Activated naive CD4-positive, alpha-beta T cell treated with anti-CD3 and anti-CD28 coated beads, Interleukin-2, amount 50 U/mL, for 24 hours (primary cell): ENCODE results near the gene PRPF38B.

Experiments
- H3K27ac Mint-ChIP-seq: one replicate; pipeline ENCODE4 v1.8.0; 2021; ENCODE audit warnings: mild to moderate bottlenecking, mixed read lengths
- H3K27me3 Mint-ChIP-seq: one replicate; pipeline ENCODE4 v1.8.0; 2021; ENCODE audit warnings: mixed read lengths
- H3K36me3 Mint-ChIP-seq: one replicate; pipeline ENCODE4 v1.8.0; 2021; ENCODE audit warnings: mixed read lengths
- H3K4me1 Mint-ChIP-seq: one replicate; pipeline ENCODE4 v1.8.0; 2021; ENCODE audit warnings: mixed read lengths
- H3K4me3 Mint-ChIP-seq: one replicate; pipeline ENCODE4 v1.8.0; 2021; ENCODE audit warnings: mild to moderate bottlenecking, mixed read lengths
- H3K9me3 Mint-ChIP-seq: one replicate; pipeline ENCODE4 v1.8.0; 2021; ENCODE audit warnings: mixed read lengths

The PRPF38B gene

DNA sequence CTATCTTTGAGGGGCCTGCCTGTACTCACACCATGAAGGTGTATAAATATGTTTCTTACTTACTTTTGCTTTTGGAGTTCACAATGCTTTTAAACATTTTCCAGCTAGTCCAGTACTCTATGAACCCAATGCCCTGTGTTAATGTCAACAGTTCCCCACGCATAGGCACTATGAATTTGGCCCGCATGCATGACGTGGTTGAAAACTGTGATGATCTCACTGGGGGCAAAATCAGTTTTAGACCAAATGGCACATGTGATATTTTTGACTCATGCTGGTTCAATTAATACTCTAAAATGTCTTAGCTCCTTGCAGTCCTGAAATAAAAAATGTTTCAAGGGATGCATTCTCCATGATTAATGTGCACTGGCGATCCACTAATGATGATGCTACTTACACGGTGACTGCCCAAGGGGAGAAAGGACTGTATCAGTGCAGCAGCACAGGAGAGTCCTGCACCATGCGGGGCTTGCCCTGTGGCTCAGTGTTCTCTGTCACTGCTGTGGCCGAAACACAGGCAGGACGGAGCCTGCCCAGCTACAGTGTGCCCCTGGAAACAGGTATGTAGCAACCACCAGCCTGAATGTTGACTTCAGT is 36.3 kb downstream of the PRPF38B start:
- Mint-ChIP-seq H3K27ac (no peak overlapping the region), H3K9me3 (no peaks in the 10 kb centered on the region), H3K4me3 (no peak overlapping the region)

DNA sequence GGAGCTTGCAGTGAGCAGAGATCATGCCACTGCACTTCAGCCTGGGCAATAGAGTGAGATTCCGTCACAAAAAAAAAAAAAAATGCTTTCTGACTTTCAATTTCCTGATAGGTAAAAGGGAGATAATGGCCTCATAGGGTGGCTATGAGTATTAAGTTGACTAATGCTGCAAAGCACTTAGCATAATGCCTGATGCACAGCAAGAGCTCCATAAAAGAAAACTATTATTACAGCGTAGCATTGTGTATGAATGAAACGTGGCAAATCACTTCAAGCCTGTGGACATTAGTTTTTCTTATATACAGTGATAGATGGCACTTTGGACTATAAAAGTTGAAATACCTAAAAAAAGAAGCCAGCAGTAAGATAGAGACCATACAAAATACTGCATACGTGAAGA is 37.4 kb downstream of the PRPF38B start:
- H3K4me1 Mint-ChIP-seq, result no peaks in the 10 kb centered on the region

More for the DNA sequence above, 36.3 kb downstream of the PRPF38B start:
- H3K27me3 Mint-ChIP-seq, result peaks cover 1% of the 10 kb centered on the region
- no peaks in the 10 kb centered on the region for H3K4me1 Mint-ChIP-seq
- no peaks in the 10 kb centered on the region for H3K36me3 Mint-ChIP-seq

DNA sequence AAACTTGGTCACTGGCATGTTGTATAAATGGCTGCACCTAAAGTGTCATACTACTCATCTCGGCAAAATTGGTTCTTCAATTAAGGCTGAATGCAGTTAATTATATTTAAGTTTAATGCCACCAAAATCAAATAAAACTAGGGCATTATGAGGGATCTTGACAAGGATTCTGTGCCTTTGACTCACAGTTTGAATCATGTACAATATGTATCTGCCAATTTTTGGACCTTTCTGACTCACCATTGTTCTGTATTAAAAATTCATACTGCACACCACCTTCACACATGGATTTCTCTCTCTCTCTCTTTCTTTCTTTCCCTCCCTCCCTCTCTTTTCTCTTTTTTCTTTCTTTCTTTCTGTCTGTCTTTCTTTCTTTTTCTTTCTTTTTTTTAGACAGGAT is 40.3 kb downstream of the PRPF38B start:
- Mint-ChIP-seq H3K9me3 (no peaks in the 10 kb centered on the region), H3K4me3 (no peak overlapping the region), H3K36me3 (no peaks in the 10 kb centered on the region)

More for the DNA sequence above, 37.4 kb downstream of the PRPF38B start:
- no peak overlapping the region for H3K27ac Mint-ChIP-seq
- H3K36me3 Mint-ChIP-seq, result no peaks in the 10 kb centered on the region
- peaks cover 1% of the 10 kb centered on the region for H3K27me3 Mint-ChIP-seq
- no peaks in the 10 kb centered on the region for H3K9me3 Mint-ChIP-seq
- H3K4me3 Mint-ChIP-seq, result no peak overlapping the region

DNA sequence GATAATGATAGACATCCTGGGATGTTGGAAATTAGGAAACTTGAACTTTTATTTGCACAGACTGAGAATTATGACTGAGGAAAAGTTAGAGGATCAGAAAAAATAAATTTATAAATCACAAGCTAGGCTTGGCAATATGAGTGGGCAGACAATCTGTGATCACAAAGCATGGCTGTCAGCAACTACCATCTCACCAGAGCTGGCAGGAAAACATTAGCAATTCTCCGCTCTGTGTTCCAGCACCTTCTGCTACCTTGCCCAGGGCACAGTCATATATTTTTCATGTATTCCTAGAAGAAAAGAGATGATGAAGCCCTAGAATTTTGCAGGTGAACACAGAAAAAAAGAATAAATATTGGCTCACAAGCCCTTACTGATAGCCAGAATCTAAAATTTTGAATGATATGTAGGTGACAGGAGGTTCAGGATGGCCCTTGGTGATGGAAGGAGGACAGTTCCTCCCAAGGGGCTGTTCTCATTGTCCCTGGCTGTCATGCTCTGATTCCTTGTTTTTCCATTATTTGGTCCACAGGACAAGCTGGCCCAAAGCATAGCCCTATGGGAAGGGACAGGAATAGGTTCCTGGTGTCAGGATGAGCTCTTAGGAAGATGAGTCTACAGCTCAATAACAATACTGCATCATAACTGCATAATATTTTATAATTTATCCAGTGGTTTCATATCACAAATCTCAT is 42.2 kb downstream of the PRPF38B start:
- Mint-ChIP-seq H3K4me1 (no peaks in the 10 kb centered on the region), H3K27ac (no peak overlapping the region), H3K36me3 (no peaks in the 10 kb centered on the region), H3K9me3 (no peaks in the 10 kb centered on the region), H3K27me3 (peaks cover 1% of the 10 kb centered on the region), H3K4me3 (no peak overlapping the region)

More for the DNA sequence above, 40.3 kb downstream of the PRPF38B start:
- H3K4me1 Mint-ChIP-seq, result no peaks in the 10 kb centered on the region
- H3K27me3 Mint-ChIP-seq, result peaks cover 1% of the 10 kb centered on the region
- no peak overlapping the region for H3K27ac Mint-ChIP-seq

DNA sequence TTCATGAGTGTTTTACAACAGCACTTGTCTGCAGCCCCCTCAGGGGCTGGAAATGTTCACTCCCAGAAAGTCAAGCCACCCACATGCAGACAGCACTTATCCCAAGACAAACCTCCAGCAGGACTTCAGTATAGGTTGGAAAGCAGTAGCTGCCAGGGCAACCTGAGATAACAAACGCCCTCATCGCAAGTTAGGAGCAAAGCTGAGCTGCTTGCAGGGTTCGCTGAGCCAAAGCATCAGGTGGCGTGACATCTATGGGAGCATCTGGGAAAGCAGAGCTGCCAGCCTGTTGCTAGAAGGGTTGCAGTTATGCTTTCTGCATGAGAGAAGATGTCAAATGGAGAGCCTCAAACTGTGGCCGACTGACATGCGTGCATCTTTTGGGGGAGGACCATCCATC is 50.1 kb downstream of the PRPF38B start:
- Mint-ChIP-seq H3K4me3 (no peak overlapping the region), H3K4me1 (peaks cover 9% of the 10 kb centered on the region), H3K9me3 (no peaks in the 10 kb centered on the region), H3K36me3 (no peaks in the 10 kb centered on the region), H3K27ac (no peak overlapping the region), H3K27me3 (no peaks in the 10 kb centered on the region)

DNA sequence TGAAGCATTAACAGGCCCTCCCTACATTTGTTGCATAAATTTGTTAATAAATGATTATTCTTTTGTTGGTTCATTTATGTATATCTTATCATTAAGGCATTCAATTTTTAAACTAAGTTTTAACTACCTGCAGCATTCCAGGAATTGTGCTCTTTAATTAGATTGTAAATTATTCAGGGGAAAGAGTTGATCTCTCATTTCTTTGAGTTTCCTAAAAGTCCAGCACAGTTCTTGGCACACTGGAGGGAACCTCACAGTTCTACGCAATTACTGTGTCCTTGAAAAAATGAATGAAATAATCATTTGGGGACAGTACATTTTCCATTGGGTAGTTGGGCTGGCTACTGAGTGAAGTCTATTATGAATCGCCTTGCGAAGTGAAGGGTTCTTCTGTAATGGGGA is 53.9 kb downstream of the PRPF38B start:
- H3K27me3 Mint-ChIP-seq, result no peaks in the 10 kb centered on the region
- H3K27ac Mint-ChIP-seq, result peak overlapping the region; percentile 98
- H3K4me1 Mint-ChIP-seq, result peaks cover 41% of the 10 kb centered on the region
- H3K36me3 Mint-ChIP-seq, result peaks cover 4% of the 10 kb centered on the region
- peak overlapping the region; percentile 96 for H3K4me3 Mint-ChIP-seq
- H3K9me3 Mint-ChIP-seq, result no peaks in the 10 kb centered on the region

DNA sequence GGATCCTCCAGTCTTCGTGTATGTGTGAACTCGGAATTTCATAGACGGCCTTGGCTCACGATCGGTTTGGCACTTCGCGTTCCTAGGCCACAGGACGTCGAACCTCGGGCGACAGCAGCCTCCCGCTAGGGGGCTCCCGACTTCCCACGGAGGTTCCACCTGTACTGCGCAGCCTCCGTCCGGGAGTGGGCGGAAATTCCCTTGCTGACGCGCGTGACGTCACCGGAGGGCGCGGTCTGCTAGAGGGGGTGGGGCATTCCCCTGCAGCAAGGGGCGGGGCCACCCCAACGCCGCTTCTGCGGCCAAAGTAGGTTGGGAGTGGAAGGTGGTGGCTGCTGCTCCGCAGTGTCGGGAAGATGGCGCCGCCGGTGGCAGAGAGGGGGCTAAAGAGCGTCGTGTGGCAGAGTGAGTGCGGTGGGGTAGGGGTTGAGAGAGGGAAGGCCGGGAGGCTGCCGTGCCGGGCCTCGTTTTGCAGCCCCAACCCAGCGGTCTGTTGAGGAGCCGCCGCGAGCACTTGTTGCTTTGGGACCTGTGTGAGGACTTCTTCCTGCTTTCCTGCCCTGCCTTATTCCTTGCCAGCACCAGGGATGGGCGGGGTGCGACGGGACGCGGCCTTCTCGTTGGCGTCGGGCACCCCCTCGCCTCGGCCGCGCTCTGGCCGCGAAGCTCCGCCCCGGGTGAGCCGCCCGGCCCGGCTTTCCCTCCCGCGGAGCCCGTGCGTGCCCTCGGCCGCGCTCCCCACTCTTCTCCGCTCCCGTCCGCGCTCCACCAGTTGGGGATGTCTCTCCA is 54.5 kb downstream of the PRPF38B start, which contains the start of gene STXBP3:
Gene STXBP3 (plus strand): TSS at position 293 of the 789 bp plus-strand sequence. CDS start 64 bp downstream, at position 357.
- peaks cover 5% of the 10 kb centered on the region for H3K36me3 Mint-ChIP-seq
- H3K27ac Mint-ChIP-seq, result peak within 1 kb of the TSS; percentile 98
- no peaks in the 10 kb centered on the region for H3K9me3 Mint-ChIP-seq
- no peaks in the 10 kb centered on the region for H3K27me3 Mint-ChIP-seq
- peaks cover 43% of the 10 kb centered on the region for H3K4me1 Mint-ChIP-seq
- peak within 1 kb of the TSS; percentile 96 for H3K4me3 Mint-ChIP-seq

DNA sequence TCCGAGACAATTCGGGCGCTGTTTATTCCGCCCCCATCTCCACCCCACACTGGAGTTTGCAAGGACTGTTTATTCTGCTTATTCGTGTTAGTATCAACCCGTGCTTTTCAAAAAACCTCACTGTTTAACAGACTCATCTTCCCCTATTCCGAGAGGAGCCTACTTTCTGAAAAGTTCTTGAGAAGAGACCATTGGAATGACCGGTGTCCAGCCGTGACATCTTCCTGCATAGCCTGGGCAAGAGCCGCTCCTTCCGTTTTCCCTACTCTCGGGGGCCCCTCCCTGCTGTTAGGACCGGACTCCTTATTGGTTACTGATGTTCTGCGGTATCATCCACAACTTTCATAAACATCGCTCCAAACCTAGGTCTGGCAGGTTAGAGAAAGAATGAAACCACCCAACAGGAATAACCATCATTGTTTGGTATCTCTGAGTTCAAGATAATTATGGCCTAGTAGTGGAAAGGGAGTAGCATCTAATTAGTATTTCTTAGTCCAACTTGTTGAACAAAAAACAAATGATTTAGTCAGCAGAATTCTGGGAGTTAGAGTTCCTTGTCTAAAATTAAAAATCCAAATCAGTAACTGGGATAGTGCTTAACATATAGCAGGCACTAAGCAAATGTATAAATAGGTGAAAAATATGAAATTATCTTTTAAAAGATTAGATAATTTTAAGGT is 55.2 kb downstream of the PRPF38B start:
- no peaks in the 10 kb centered on the region for H3K9me3 Mint-ChIP-seq

DNA sequence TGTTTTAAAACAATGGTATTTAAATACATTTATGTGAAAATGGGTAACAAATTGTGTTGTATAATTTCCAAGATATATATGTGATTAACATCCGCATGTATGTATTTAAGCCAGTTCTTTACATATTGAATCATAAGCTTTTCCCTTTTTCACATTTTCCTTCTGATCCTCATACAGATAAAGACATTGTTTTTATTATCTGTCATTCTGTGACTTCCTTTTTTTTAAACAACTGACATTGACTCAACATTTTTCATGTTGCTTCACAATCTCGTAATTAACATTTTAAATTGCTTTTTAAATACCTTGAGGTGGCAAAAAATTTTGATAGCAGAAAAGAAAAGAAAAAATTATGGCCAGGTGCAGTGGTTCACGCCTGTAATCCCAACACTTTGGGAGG is 55.8 kb downstream of the PRPF38B start:
- Mint-ChIP-seq H3K9me3 (no peaks in the 10 kb centered on the region), H3K27me3 (no peaks in the 10 kb centered on the region), H3K4me1 (peaks cover 47% of the 10 kb centered on the region), H3K4me3 (peak overlapping the region; percentile 75), H3K36me3 (peaks cover 10% of the 10 kb centered on the region), H3K27ac (no peak overlapping the region)

More for the DNA sequence above, 55.2 kb downstream of the PRPF38B start:
- Mint-ChIP-seq H3K36me3 (peaks cover 5% of the 10 kb centered on the region), H3K27ac (peak overlapping the region; percentile 93), H3K27me3 (no peaks in the 10 kb centered on the region), H3K4me3 (peak overlapping the region; percentile 96), H3K4me1 (peaks cover 43% of the 10 kb centered on the region)

DNA sequence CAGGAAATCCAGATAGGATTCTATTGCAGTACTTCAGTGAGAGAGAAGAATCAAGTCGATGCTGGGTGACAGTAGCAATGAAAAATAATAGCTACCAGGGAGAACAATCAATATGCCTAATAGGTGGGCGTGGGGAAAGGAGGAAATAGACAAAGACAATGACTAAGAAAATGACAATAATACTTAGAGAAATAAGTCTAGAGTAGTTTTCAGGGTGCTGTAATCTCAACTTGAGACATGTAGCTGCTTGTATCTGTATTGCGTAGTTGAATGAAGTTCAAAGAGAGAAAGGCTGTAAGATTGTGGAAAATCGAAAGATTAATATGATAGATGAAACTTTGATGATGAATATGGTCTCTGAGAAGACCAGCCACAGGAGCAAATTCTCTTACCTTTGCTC is 57.0 kb downstream of the PRPF38B start:
- Mint-ChIP-seq H3K4me3 (peak overlapping the region; percentile 31), H3K36me3 (peaks cover 12% of the 10 kb centered on the region)

DNA sequence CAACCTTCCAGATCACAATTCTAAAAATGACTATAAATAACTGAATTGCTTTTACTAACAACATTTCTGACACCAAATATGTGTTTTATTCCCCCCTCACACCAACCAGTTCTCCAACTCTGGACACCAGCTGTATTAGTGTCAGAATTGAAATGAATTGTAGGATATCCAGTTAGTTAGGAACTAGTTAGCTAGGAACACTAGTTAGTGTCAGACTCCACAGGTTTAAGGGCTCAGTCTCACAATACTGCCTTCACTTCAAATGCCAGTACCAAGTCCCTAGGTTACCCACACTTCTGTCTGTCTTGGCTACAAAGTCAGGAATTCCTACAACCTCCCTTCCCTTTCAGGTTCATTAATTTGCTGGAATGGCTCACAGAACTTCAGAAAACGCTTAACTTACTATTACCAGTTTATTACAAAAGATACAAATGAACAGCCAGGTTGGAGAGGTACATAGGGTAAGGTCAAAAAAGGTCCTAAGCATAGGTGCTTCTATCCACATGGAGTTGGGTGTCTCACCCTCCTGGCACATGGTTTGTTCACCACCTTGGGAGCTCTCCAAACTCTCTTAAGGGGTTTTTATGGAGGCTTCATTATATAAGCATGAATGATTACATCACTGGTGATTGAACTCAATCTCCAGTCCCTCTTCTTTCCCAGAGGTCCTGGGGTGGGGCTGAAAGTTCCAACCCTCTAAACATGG is 58.5 kb downstream of the PRPF38B start:
- no peak overlapping the region for H3K4me3 Mint-ChIP-seq
- H3K27ac Mint-ChIP-seq, result peak overlapping the region; percentile 51
- H3K9me3 Mint-ChIP-seq, result no peaks in the 10 kb centered on the region
- peaks cover 13% of the 10 kb centered on the region for H3K36me3 Mint-ChIP-seq
- H3K27me3 Mint-ChIP-seq, result no peaks in the 10 kb centered on the region
- H3K4me1 Mint-ChIP-seq, result peaks cover 59% of the 10 kb centered on the region

More for the DNA sequence above, 57.0 kb downstream of the PRPF38B start:
- peak overlapping the region; percentile 33 for H3K27ac Mint-ChIP-seq
- peaks cover 50% of the 10 kb centered on the region for H3K4me1 Mint-ChIP-seq
- H3K9me3 Mint-ChIP-seq, result no peaks in the 10 kb centered on the region
- H3K27me3 Mint-ChIP-seq, result no peaks in the 10 kb centered on the region
